Calu3 (cell line): ENCODE data around the gene HTR2B. TPM values are rescaled to one million over a fixed set of nuclear protein-coding genes. Genes with fewer than 3 reads are reported as not detected.

ENCODE experiments used
- BruUV-seq: library from RNA; stranded (reverse); fragments of 400-500 nt; replicated peaks from 2 replicates; lab custom pipeline; 2021; lab: Mats Ljungman, UMichigan
- CTCF ChIA-PET: fragments of 300-600 bp; sonication (Branson Sonifier 250); formaldehyde crosslinking; loops from one replicate; lab custom pipeline; 2022; ENCODE audit warnings: antibody characterized with exemption; lab: Charles Lee
- DNase-seq: peaks from one replicate; pipeline ENCODE4 v3.0.0; 2022
- H3K27ac Mint-ChIP-seq: one replicate; pipeline ENCODE4 v1.8.0; 2022; ENCODE audit warnings: mixed read lengths; ENCODE audit not compliant: unreplicated experiment
- H3K27me3 Mint-ChIP-seq: one replicate; pipeline ENCODE4 v1.8.0; 2022; ENCODE audit warnings: mixed read lengths; ENCODE audit not compliant: unreplicated experiment
- H3K36me3 Mint-ChIP-seq: one replicate; pipeline ENCODE4 v1.8.0; 2022; ENCODE audit warnings: mild to moderate bottlenecking, moderate library complexity, mixed read lengths; ENCODE audit not compliant: insufficient read depth, unreplicated experiment
- H3K4me1 Mint-ChIP-seq: one replicate; pipeline ENCODE4 v1.8.0; 2022; ENCODE audit warnings: mild to moderate bottlenecking, low read depth, mixed read lengths; ENCODE audit not compliant: unreplicated experiment
- H3K4me3 Mint-ChIP-seq: one replicate; pipeline ENCODE4 v1.8.0; 2022; ENCODE audit warnings: mild to moderate bottlenecking, low read depth, moderate library complexity, mixed read lengths; ENCODE audit not compliant: unreplicated experiment
- H3K9me3 Mint-ChIP-seq: one replicate; pipeline ENCODE4 v1.8.0; 2022; ENCODE audit warnings: low read depth, mixed read lengths; ENCODE audit not compliant: unreplicated experiment
- intact Hi-C: fragments of 100-400 bp; cut with micrococcal nuclease; formaldehyde crosslinking; loops from one replicate; pipeline ENCODE4 v1.10.0; 2022; ENCODE audit not compliant: unreplicated experiment
- total RNA-seq: library from RNA; stranded (reverse); gene quantifications from 2 replicates; pipeline ENCODE4 v1.2.3, GENCODE V29; 2022
- TF ChIP-seq, protein P1 (sequence below): fragments of 200-600 bp; IDR thresholded peaks from one replicate; pipeline ENCODE4 v1.8.0; 2022; ENCODE audit warnings: antibody characterized with exemption; ENCODE audit not compliant: unreplicated experiment

Gene HTR2B
- total RNA-seq, 1 experiment from 2014 or later = not detected

DNA sequence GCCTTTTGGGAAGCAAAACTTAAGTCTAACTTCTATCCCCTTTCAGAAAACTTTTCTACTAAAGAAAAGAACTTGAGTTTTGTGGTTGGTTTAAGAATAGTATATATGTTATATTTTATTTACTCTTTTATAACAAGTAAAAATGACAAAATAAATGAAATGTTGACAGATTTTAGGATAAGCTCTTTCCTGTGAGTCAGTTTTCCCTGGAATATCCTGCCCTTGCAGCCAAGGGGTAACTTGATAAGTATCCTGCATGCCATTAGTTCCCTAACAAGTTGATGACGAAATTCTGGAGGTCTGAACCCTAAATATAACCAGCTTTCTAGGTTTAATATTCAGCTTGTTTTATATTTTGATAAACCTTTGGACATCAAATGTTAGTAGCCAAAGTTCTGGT, 7.3 kb upstream of the HTR2B start:
- TF ChIP-seq, protein P1, sequence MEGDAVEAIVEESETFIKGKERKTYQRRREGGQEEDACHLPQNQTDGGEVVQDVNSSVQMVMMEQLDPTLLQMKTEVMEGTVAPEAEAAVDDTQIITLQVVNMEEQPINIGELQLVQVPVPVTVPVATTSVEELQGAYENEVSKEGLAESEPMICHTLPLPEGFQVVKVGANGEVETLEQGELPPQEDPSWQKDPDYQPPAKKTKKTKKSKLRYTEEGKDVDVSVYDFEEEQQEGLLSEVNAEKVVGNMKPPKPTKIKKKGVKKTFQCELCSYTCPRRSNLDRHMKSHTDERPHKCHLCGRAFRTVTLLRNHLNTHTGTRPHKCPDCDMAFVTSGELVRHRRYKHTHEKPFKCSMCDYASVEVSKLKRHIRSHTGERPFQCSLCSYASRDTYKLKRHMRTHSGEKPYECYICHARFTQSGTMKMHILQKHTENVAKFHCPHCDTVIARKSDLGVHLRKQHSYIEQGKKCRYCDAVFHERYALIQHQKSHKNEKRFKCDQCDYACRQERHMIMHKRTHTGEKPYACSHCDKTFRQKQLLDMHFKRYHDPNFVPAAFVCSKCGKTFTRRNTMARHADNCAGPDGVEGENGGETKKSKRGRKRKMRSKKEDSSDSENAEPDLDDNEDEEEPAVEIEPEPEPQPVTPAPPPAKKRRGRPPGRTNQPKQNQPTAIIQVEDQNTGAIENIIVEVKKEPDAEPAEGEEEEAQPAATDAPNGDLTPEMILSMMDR = no peak
- Mint-ChIP-seq H3K9me3 (no peaks in the 10 kb centered on the region), H3K4me1 (peaks cover 43% of the 10 kb centered on the region), H3K27me3 (no peaks in the 10 kb centered on the region), H3K27ac (no peak overlapping the region), H3K36me3 (no peaks in the 10 kb centered on the region), H3K4me3 (no peak overlapping the region)
- no TSS peak for BruUV-seq
- intact Hi-C loops = no loop called here
- DNase-seq = no peak
- CTCF ChIA-PET = interaction anchor here (0.6 kb wide), 1 partner anchor 12 kb away, joined by 3 read pairs; no protein-coding TSS in a partner anchor

DNA sequence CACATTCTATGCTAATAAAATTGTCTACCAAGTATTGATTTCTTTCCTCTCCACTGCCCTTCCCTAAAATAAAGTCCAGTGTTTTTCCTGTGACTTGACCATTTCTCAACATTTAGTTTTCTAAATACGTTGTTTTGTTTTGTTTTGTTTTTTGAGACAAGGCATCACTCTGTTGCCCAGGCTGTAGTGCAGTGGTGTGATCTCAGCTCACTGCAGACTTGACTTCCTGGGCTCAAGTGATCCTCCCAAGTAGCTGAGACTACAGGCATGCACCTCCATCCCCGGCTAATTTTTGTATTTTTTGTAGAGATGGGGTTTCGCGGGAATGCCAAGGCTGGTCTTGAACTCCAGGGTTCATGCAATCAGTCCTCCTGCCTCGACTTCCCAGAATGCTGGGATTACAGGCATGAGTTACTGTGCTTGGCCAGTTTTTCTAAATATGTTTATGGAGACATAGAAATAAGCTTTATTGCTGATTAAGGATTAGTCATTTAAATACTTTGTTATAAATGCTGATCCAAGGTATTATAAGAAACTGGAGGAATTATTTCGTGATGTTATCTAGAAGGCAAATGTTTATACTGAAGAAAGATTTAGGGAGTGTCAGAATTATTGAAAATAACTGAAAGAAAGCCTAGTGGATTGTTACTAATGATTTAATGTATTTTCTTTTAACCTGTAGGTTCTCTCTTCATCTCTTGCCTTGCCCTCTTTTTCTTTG, 5.7 kb upstream of the HTR2B start:
- TF ChIP-seq, protein P1 = no peak
- no peaks in the 10 kb centered on the region for H3K27me3 Mint-ChIP-seq
- intact Hi-C loops = no loop called here
- peaks cover 50% of the 10 kb centered on the region for H3K4me1 Mint-ChIP-seq
- no peak overlapping the region for H3K4me3 Mint-ChIP-seq
- peaks cover 4% of the 10 kb centered on the region for H3K36me3 Mint-ChIP-seq
- CTCF ChIA-PET = no interaction called here
- no peak for DNase-seq
- no peak overlapping the region for H3K27ac Mint-ChIP-seq
- no TSS peak for BruUV-seq
- no peaks in the 10 kb centered on the region for H3K9me3 Mint-ChIP-seq

DNA sequence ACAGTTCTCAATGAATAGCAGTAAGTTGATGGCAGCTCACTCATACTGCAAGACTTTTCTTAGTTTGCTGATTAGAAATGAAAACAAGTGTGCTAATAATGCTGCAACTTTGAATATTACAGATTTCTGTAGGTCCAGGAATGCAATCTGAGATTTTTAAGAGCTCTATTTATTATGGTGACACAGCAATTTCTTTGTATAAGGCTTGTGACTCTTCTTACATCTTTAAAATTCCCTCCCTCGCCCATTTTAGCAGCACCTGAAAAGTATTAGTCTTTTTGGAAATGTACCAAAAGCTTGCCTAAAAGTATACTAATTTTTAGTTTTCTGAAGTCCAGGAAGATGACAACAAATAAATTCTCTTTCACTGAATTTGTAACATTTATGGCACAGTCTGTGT, 4.4 kb upstream of the HTR2B start:
- peaks cover 8% of the 10 kb centered on the region for H3K36me3 Mint-ChIP-seq
- DNase-seq = no peak
- CTCF ChIA-PET = interaction anchor here (0.6 kb wide), 1 partner anchor 298 kb away, joined by 3 read pairs; no protein-coding TSS in a partner anchor
- no peak overlapping the region for H3K4me3 Mint-ChIP-seq
- no peaks in the 10 kb centered on the region for H3K9me3 Mint-ChIP-seq
- TF ChIP-seq, protein P1 = no peak
- H3K4me1 Mint-ChIP-seq = peaks cover 42% of the 10 kb centered on the region
- no TSS peak for BruUV-seq
- H3K27ac Mint-ChIP-seq = no peak overlapping the region
- H3K27me3 Mint-ChIP-seq = no peaks in the 10 kb centered on the region
- intact Hi-C loops = no loop called here

DNA sequence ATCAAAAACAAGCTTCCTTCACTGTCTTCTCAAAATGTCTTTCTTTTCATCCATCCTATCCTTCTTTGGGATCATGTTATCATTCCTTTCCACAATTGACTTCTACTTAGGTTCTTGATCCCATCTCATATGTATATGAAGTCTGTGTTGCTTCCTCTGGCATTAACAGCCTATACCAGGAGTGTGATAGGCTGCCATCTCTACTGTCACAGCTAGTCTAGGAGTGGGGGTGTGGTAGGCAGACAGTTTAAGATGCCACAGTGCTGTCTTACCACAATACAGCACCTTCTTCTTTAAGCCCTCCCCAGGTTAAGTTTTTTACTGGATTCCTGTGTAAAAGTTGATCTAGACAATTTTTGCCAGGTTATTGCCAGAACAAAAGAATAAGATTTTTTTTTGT, 3.7 kb upstream of the HTR2B start:
- DNase-seq = no peak
- peaks cover 35% of the 10 kb centered on the region for H3K4me1 Mint-ChIP-seq
- intact Hi-C loops = no loop called here
- H3K36me3 Mint-ChIP-seq = peaks cover 8% of the 10 kb centered on the region
- CTCF ChIA-PET = interaction anchor here (1.0 kb wide), 1 partner anchor 10 kb away, joined by 3 read pairs; no protein-coding TSS in a partner anchor
- no TSS peak for BruUV-seq
- no peaks in the 10 kb centered on the region for H3K9me3 Mint-ChIP-seq
- no peaks in the 10 kb centered on the region for H3K27me3 Mint-ChIP-seq
- H3K27ac Mint-ChIP-seq = peak overlapping the region; percentile 8
- TF ChIP-seq, protein P1 = no peak
- no peak overlapping the region for H3K4me3 Mint-ChIP-seq
